K562 (cell line): ENCODE measurements around the gene TFE3. TPM values are rescaled to one million over a fixed set of nuclear protein-coding genes. Genes with fewer than 3 reads are reported as not detected.

ENCODE experiments used
- ATAC-seq: fragments of 200-7000 bp; cut with Tn5 transposase; 3 replicates; pipeline ENCODE4 v1.9.1; 2020; ENCODE audit warnings: moderate library complexity
- BruUV-seq: library from RNA; stranded (reverse); fragments of 400-500 nt; replicated peaks from 2 replicates; lab custom pipeline; 2021; lab: Mats Ljungman, UMichigan
- CTCF ChIA-PET: fragments of 300-600 bp; formaldehyde crosslinking; extraction: SDS; loops from one replicate; lab custom pipeline; 2021; ENCODE audit warnings: low intra/inter-chr PET ratio; lab: Yijun Ruan, JAX
- POLR2A ChIA-PET: fragments of 300-600, 350-650 bp; sonication (Branson Sonifier 250); formaldehyde crosslinking; extraction: SDS; loops from one replicate; lab custom pipeline; 2021; ENCODE audit warnings: antibody characterized with exemption, inconsistent platforms; lab: Yijun Ruan, JAX
- DNase-seq, 4 experiments: peaks; one replicate each; pipeline versions ENCODE4 v3.0.0 to v3.0.0-alpha.2; 2011 to 2018; ENCODE audit warnings: low spot score in 3 of 4, mixed read lengths in 3 of 4; ENCODE audit errors: extremely low read depth in 1 of 4
- FAIRE-seq: peaks from 2 replicates; lab custom pipeline; 2011; peaks lifted over from hg19 to GRCh38; lab: Jason Lieb, UNC
- H2AFZ ChIP-seq: 2 replicates; pipeline ENCODE4 v1.6.0; 2011; ENCODE audit warnings: low read depth, low read length, control low read depth, inconsistent platforms
- H3K27ac ChIP-seq: fragments of 200-600 bp; 3 replicates; pipeline ENCODE4 v1.8.0; 2011; ENCODE audit warnings: low read depth, mild to moderate bottlenecking, control low read depth, inconsistent platforms, low read length, moderate library complexity, mixed read lengths; ENCODE audit errors: extremely low read depth
- H3K27me3 ChIP-seq, 2 experiments: fragments of 300-600 bp in 1 of 2; 2 replicates in 1 of 2; 3 replicates in 1 of 2; pipeline versions ENCODE4 v1.6.0 to v1.8.0; 2011; ENCODE audit warnings: inconsistent platforms in 2 of 2, low read length in 2 of 2, mild to moderate bottlenecking in 1 of 2, mixed read lengths in 1 of 2, moderate library complexity in 1 of 2; ENCODE audit not compliant: control insufficient read depth in 2 of 2, insufficient read depth in 2 of 2
- H3K36me3 ChIP-seq: fragments of 300-600 bp; 3 replicates; pipeline ENCODE4 v1.8.0; 2011; ENCODE audit warnings: mild to moderate bottlenecking, low read length, inconsistent platforms; ENCODE audit not compliant: control insufficient read depth, insufficient read depth
- H3K4me1 ChIP-seq, 2 experiments: fragments of 200-600 bp in 1 of 2; replicated peaks in 1 of 2; 2 replicates in 1 of 2; 3 replicates in 1 of 2; pipeline versions ENCODE4 v1.5.1 to v1.8.0; 2011; ENCODE audit warnings: inconsistent platforms in 2 of 2, low read length in 2 of 2, mild to moderate bottlenecking in 1 of 2, mixed read lengths in 1 of 2, moderate library complexity in 1 of 2; ENCODE audit not compliant: control insufficient read depth in 2 of 2, insufficient read depth in 2 of 2
- H3K4me2 ChIP-seq: 2 replicates; pipeline ENCODE4 v1.6.1; 2011; ENCODE audit warnings: low read length, control low read depth, inconsistent platforms, mixed read lengths; ENCODE audit not compliant: insufficient read depth
- H3K4me3 ChIP-seq: fragments of 200-600 bp; sonication (generic), shearing (Covaris generic); 2 replicates; pipeline ENCODE4 v1.5.1; 2016; ENCODE audit warnings: control low read depth, inconsistent platforms
- H3K79me2 ChIP-seq: fragments of 200-600 bp; 3 replicates; pipeline ENCODE4 v1.8.0; 2011; ENCODE audit warnings: low read length, inconsistent platforms; ENCODE audit not compliant: control insufficient read depth, insufficient read depth
- H3K9ac ChIP-seq, 2 experiments: 2 replicates each; pipeline versions ENCODE4 v1.6.0 to v1.6.1; 2011; ENCODE audit warnings: low read depth in 2 of 2, low read length in 2 of 2, control low read depth in 1 of 2, inconsistent platforms in 1 of 2, mild to moderate bottlenecking in 1 of 2, mixed read lengths in 1 of 2; ENCODE audit not compliant: insufficient read depth in 1 of 2
- H3K9me1 ChIP-seq: one replicate; pipeline ENCODE4 v1.6.0; 2011; ENCODE audit warnings: inconsistent platforms, mild to moderate bottlenecking, low read length, moderate library complexity; ENCODE audit not compliant: control insufficient read depth, insufficient read depth
- H3K9me3 ChIP-seq: replicated peaks from 2 replicates; pipeline ENCODE4 v1.5.1; 2011; ENCODE audit warnings: low read depth, low read length, inconsistent platforms; ENCODE audit not compliant: control insufficient read depth, insufficient read depth
- H4K20me1 ChIP-seq: replicated peaks from 2 replicates; pipeline ENCODE4 v1.6.1; 2011; ENCODE audit warnings: low read length, inconsistent platforms, mixed read lengths; ENCODE audit not compliant: control insufficient read depth, insufficient read depth
- ARHGAP35 ChIP-seq: fragments of 450-650 bp; IDR thresholded peaks from 2 replicates; pipeline ENCODE4 v1.6.1; 2018; ENCODE audit not compliant: partially characterized antibody
- ILF3 ChIP-seq: fragments of 450-650 bp; IDR thresholded peaks from 2 replicates; pipeline ENCODE4 v1.6.1; 2018; ENCODE audit warnings: antibody characterized with exemption, mild to moderate bottlenecking, moderate library complexity, borderline replicate concordance
- POLR2B ChIP-seq: fragments of 450-650 bp; IDR thresholded peaks from 2 replicates; pipeline ENCODE4 v1.6.1; 2018; ENCODE audit warnings: low read depth; ENCODE audit not compliant: partially characterized antibody
- SRSF7 ChIP-seq: fragments of 200-400 bp; formaldehyde crosslinking; optimal IDR thresholded peaks from 2 replicates; pipeline ENCODE3; 2017; ENCODE audit warnings: mild to moderate bottlenecking, low read depth, low read length
- U2AF1 ChIP-seq: fragments of 200-400 bp; formaldehyde crosslinking; optimal IDR thresholded peaks from 2 replicates; pipeline ENCODE3; 2017; ENCODE audit warnings: mild to moderate bottlenecking, low read depth, low read length, moderate library complexity
- ZKSCAN8 ChIP-seq: fragments of 200-800 bp; sonication (Bioruptor generic); IDR thresholded peaks from 2 replicates; pipeline ENCODE4 v1.6.1; 2016; ENCODE audit warnings: missing genetic modification characterization, missing compliant biosample characterization
- WGBS: fragments of 100-300 bp; shearing (Covaris generic); methylation state at CpG from one replicate; pipeline ENCODE4 v1.1.6; 2016; ENCODE audit warnings: low coverage, mixed read lengths; ENCODE audit not compliant: insufficient coverage; ENCODE audit errors: missing lambda C conversion rate; 5-methylcytosine and 5-hydroxymethylcytosine counted together
- in situ Hi-C: fragments of 300-500 bp; cut with MboI; formaldehyde crosslinking; loops from 4 replicates; pipeline ENCODE4 v1.15.0; 2018; ENCODE audit warnings: inconsistent platforms, mixed read lengths
- intact Hi-C: fragments of 100-400 bp; cut with micrococcal nuclease; formaldehyde crosslinking; loops from 2 replicates; pipeline ENCODE4 v1.14.2; 2022
- polyA plus RNA-seq, 8 experiments: library from polyadenylated mRNA; depleted of rRNA in 4 of 8; stranded (reverse) in 5 of 8; unstranded in 3 of 8; fragments of >200 nt; fragmentation: Nextera tagmentation in 2 of 8; fragmentation: Illumina TruSeq in 1 of 8; extraction: Ambion mirVana in 2 of 8; extraction: Trizol in 1 of 8; gene quantifications; 2 replicates each; pipeline versions ENCODE4 v1.2.1 to v1.2.3, GENCODE V29; 2011 to 2014; ENCODE audit warnings: inconsistent platforms in 1 of 8, missing spikeins in 1 of 8
- total RNA-seq, 7 experiments: library from RNA; depleted of rRNA in 6 of 7; stranded (reverse); fragments of >200 nt in 6 of 7; fragmentation: Illumina TruSeq in 2 of 7; extraction: Trizol in 2 of 7; gene quantifications; 2 replicates each; pipeline versions ENCODE4 v1.2.1 to v1.2.3, GENCODE V29; 2011 to 2021; ENCODE audit warnings: low replicate concordance in 1 of 7
- TF ChIP-seq, protein P1 (sequence below): fragments of 250-450 bp; sonication (Bioruptor Pico); IDR thresholded peaks from 2 replicates; pipeline ENCODE4 v1.4.0; 2020
- TF ChIP-seq, protein P2 (sequence below): fragments of 250-450 bp; sonication (Bioruptor Pico); IDR thresholded peaks from 2 replicates; pipeline ENCODE4 v1.5.0; 2021; ENCODE audit warnings: mild to moderate bottlenecking, moderate library complexity
- TF ChIP-seq, protein P3 (sequence below): fragments of 450-650 bp; IDR thresholded peaks from 2 replicates; pipeline ENCODE4 v1.6.1; 2016; ENCODE audit warnings: antibody characterized with exemption

Gene TFE3
- total and polyA plus RNA-seq, 9 of the 15 experiments (the other 6 are each of a cell fraction or from before 2014, with no cell fraction given): 1.9 to 20.3 (median 11.9) TPM

DNA sequence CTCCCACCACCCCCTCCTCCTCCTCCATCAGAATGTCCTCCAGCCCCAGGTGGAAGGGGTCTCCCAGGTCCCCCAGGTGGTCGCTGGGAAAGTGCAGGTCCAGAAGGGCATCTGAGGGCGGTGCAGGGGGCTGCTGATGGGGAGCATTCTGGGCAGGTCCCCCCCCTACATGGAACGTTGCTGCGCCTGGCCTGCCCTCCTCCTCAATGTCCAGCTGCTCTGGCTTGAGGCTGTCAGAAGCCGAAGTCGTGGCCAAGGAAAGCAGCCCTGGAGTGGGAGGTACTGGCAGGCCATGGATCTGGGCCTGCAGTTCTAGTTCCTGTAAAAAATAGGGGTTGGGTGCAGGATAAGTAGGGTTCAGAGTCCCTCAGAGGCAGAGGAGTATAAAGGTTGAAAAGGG, 12.9 kb downstream of the TFE3 start:
- H3K9ac ChIP-seq: peak overlapping the region in 1 of 2 experiments; percentile 36; a peak in 2 of 4 replicates
- no peaks in the 10 kb centered on the region for H3K27me3 ChIP-seq
- H3K9me1 ChIP-seq: no peaks in the 10 kb centered on the region
- DNase-seq (no peak), FAIRE-seq (no peak), ATAC-seq (no peak)
- H3K36me3 ChIP-seq: peaks cover 40% of the 10 kb centered on the region; the same call in 2 of the 3 replicates
- H4K20me1 ChIP-seq: no peaks in the 10 kb centered on the region
- ChIA-PET POLR2A (interaction anchor here (1.2 kb wide), 1 partner anchor 18 kb away, joined by 3 read pairs; no protein-coding TSS in a partner anchor), CTCF (no interaction called here)
- H3K4me2 ChIP-seq: no peak overlapping the region
- H2AFZ ChIP-seq: no peak overlapping the region
- no peak overlapping the region for H3K27ac ChIP-seq
- H3K4me3 ChIP-seq: no peak overlapping the region
- in situ Hi-C loops: no loop called here
- intact Hi-C loops: no loop called here
- H3K4me1 ChIP-seq: peaks cover 0 to 9% of the 10 kb centered on the region in 2 experiments; a peak in 2 of 5 replicates
- H3K9me3 ChIP-seq: no peaks in the 10 kb centered on the region
- no peaks in the 10 kb centered on the region for H3K79me2 ChIP-seq
- no TSS peak for BruUV-seq
- 83% methylated on average over 3 of the region's 6 CpGs for WGBS
- TF ChIP-seq ARHGAP35: no peak
- no peak for TF ChIP-seq ZKSCAN8 (CRISPR knock-in tag)
- TF ChIP-seq ILF3: no peak
- TF ChIP-seq, protein P1, sequence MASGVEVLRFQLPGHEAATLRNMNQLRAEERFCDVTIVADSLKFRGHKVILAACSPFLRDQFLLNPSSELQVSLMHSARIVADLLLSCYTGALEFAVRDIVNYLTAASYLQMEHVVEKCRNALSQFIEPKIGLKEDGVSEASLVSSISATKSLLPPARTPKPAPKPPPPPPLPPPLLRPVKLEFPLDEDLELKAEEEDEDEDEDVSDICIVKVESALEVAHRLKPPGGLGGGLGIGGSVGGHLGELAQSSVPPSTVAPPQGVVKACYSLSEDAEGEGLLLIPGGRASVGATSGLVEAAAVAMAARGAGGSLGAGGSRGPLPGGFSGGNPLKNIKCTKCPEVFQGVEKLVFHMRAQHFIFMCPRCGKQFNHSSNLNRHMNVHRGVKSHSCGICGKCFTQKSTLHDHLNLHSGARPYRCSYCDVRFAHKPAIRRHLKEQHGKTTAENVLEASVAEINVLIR: no peak
- no peak for TF ChIP-seq POLR2B
- TF ChIP-seq, protein P2, sequence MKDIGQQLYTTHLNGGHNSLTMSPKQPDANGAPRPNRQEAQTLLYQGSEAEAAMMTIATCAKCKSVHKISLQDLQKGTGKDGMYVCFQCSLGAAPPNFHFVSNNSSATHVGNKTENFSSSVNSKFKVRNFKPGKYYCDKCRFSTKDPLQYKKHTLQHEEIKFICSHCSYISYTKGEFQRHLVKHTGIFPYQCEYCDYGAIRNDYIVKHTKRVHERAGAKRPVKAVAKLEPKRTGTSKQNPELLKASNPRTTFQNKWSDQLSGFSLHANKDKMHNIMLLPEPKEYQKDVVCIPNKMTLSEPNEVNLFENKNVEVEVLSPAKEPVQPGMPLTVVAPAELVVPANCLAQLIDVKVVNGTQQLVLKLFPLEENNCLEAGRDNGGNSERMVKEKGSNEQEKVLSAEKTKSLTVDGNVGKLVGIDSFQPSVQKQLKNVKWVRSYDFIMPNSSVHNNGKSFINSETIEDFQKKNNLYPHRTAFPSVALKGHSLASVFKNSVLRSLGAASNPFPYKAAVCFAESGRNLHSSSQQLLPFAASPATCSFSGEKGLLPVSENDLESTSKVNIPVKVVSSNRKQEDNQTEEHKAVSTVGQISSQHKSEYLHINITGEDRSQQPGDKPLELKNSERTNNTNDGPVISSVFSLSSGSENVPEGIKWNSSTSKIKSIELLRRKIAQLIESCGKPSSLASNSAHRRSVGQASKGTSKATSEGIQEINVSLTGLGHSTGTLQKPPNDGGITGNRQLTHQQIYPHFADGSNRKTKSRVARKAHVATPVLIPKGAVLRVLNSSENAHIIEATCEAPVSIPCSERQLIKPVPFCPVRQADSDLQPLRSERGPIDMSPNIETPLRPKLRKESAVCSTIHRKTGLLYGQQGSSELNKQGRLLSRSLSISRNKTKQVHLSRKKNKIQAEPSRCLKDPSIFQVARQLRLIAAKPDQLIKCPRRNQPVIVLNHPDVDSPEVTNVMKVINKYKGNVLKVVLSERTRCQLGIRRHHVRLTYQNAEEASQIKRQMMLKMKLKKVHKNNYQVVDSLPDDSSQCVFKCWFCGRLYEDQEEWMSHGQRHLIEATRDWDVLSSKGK (CRISPR knock-in tag): no peak
- no peak for TF ChIP-seq SRSF7
- TF ChIP-seq U2AF1: no peak
- TF ChIP-seq, protein P3, sequence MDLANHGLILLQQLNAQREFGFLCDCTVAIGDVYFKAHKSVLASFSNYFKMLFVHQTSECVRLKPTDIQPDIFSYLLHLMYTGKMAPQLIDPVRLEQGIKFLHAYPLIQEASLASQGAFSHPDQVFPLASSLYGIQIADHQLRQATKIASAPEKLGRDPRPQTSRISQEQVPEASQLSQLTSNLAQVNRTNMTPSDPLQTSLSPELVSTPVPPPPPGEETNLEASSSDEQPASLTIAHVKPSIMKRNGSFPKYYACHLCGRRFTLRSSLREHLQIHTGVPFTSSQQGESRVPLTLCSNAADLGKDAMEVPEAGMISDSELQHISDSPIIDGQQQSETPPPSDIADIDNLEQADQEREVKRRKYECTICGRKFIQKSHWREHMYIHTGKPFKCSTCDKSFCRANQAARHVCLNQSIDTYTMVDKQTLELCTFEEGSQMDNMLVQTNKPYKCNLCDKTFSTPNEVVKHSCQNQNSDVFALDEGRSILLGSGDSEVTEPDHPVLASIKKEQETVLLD: no peak
